IMR-90 (cell line): ENCODE measurements around the gene ZNF747. TPM values are rescaled to one million over a fixed set of nuclear protein-coding genes. Genes with fewer than 3 reads are reported as not detected.
A peak's percentile ranks its signal among the peaks of the same experiment; 100 is the strongest.
"Not testable (repeated sequence)": the region's sequence is repeated elsewhere in the genome, so short reads cannot be mapped to it uniquely, and the experiment has no call there.

ENCODE experiments used
- ATAC-seq: fragments of 200-7000 bp; cut with Tn5 transposase; 2 replicates; pipeline ENCODE4 v1.9.1; 2020; ENCODE audit warnings: low read depth, mild to moderate bottlenecking, moderate library complexity
- BruUV-seq: library from RNA; stranded (reverse); fragments of 400-500 nt; replicated peaks from 2 replicates; lab custom pipeline; 2021; lab: Mats Ljungman, UMichigan
- CTCF ChIA-PET: fragments of 300-600 bp; formaldehyde crosslinking; extraction: SDS; loops from one replicate; lab custom pipeline; 2021; ENCODE audit warnings: antibody characterized with exemption; lab: Yijun Ruan, JAX
- POLR2A ChIA-PET: fragments of 300-600 bp; sonication (Branson Sonifier 250); formaldehyde crosslinking; loops from one replicate; lab custom pipeline; 2022; ENCODE audit warnings: antibody characterized with exemption; ENCODE audit not compliant: unreplicated experiment; lab: Charles Lee
- DNase-seq: peaks from one replicate; pipeline ENCODE4 v3.0.0; 2013
- H2AFZ ChIP-seq: replicated peaks from 2 replicates; pipeline ENCODE3; 2013; ENCODE audit warnings: low read length, mild to moderate bottlenecking; ENCODE audit not compliant: poor library complexity
- H2AK5ac ChIP-seq: 2 replicates; pipeline ENCODE4 v1.6.1; 2013; ENCODE audit warnings: low read depth, low read length, inconsistent platforms
- H2AK9ac ChIP-seq: replicated peaks from 2 replicates; pipeline ENCODE3; 2013; ENCODE audit warnings: mild to moderate bottlenecking, low read depth, low read length, moderate library complexity; ENCODE audit not compliant: poor library complexity
- H2BK120ac ChIP-seq: 2 replicates; pipeline ENCODE4 v1.6.1; 2013; ENCODE audit warnings: low read depth, low read length, inconsistent platforms
- H2BK15ac ChIP-seq: 3 replicates; pipeline ENCODE4 v1.6.1; 2013; ENCODE audit warnings: low read depth, low read length, inconsistent platforms
- H2BK20ac ChIP-seq: 2 replicates; pipeline ENCODE4 v1.6.1; 2013; ENCODE audit warnings: low read depth, mild to moderate bottlenecking, inconsistent platforms, low read length, moderate library complexity
- H2BK5ac ChIP-seq: 2 replicates; pipeline ENCODE4 v1.6.1; 2013; ENCODE audit warnings: mild to moderate bottlenecking, low read depth, low read length, inconsistent platforms; ENCODE audit not compliant: poor library complexity, severe bottlenecking
- H3K14ac ChIP-seq: replicated peaks from 2 replicates; pipeline ENCODE4 v1.6.1; 2013; ENCODE audit warnings: low read depth, low read length, inconsistent platforms
- H3K18ac ChIP-seq: 2 replicates; pipeline ENCODE4 v1.6.1; 2013; ENCODE audit warnings: low read depth, low read length, control low read depth
- H3K23ac ChIP-seq: 2 replicates; pipeline ENCODE4 v1.6.1; 2013; ENCODE audit warnings: low read depth, low read length, inconsistent platforms
- H3K27ac ChIP-seq: 2 replicates; pipeline ENCODE4 v1.5.1; 2013; ENCODE audit warnings: mild to moderate bottlenecking, control low read depth, low read length; ENCODE audit not compliant: insufficient read depth
- H3K27me3 ChIP-seq: 2 replicates; pipeline ENCODE4 v1.6.1; 2013; ENCODE audit warnings: low read length; ENCODE audit not compliant: control insufficient read depth, insufficient read depth
- H3K36me3 ChIP-seq: 2 replicates; pipeline ENCODE4 v1.6.1; 2013; ENCODE audit warnings: low read length, mixed read lengths; ENCODE audit not compliant: control insufficient read depth, insufficient read depth
- H3K4ac ChIP-seq: 2 replicates; pipeline ENCODE4 v1.6.1; 2013; ENCODE audit warnings: low read depth, low read length, inconsistent platforms
- H3K4me1 ChIP-seq: 2 replicates; pipeline ENCODE4 v1.6.1; 2013; ENCODE audit warnings: low read length, mixed read lengths; ENCODE audit not compliant: control insufficient read depth, insufficient read depth
- H3K4me2 ChIP-seq: 2 replicates; pipeline ENCODE4 v1.6.1; 2013; ENCODE audit warnings: low read depth, mild to moderate bottlenecking, control low read depth, low read length, moderate library complexity
- H3K4me3 ChIP-seq: 2 replicates; pipeline ENCODE4 v1.5.1; 2013; ENCODE audit warnings: low read depth, mild to moderate bottlenecking, control low read depth, low read length, moderate library complexity; ENCODE audit not compliant: insufficient read depth
- H3K56ac ChIP-seq: 2 replicates; pipeline ENCODE4 v1.6.1; 2013; ENCODE audit warnings: low read length, inconsistent platforms; ENCODE audit not compliant: insufficient read depth; ENCODE audit errors: extremely low read depth
- H3K79me1 ChIP-seq, 2 experiments: 2 replicates each; pipeline ENCODE4 v1.6.1; 2013; ENCODE audit warnings: low read length in 2 of 2, inconsistent platforms in 1 of 2, low read depth in 1 of 2
- H3K9ac ChIP-seq: 2 replicates; pipeline ENCODE4 v1.6.1; 2013; ENCODE audit warnings: low read depth, low read length, control low read depth
- H3K9me1 ChIP-seq: 2 replicates; pipeline ENCODE4 v1.6.1; 2013; ENCODE audit warnings: low read length, inconsistent platforms; ENCODE audit not compliant: insufficient read depth
- H3K9me3 ChIP-seq: 2 replicates; pipeline ENCODE4 v1.6.1; 2013; ENCODE audit warnings: low read length; ENCODE audit not compliant: control insufficient read depth, insufficient read depth
- H4K20me1 ChIP-seq: 2 replicates; pipeline ENCODE4 v1.6.1; 2013; ENCODE audit warnings: low read length, inconsistent platforms; ENCODE audit not compliant: insufficient read depth
- H4K5ac ChIP-seq: 2 replicates; pipeline ENCODE4 v1.6.1; 2013; ENCODE audit warnings: mild to moderate bottlenecking, low read depth, low read length, control low read depth
- H4K8ac ChIP-seq, 2 experiments: 2 replicates each; pipeline ENCODE4 v1.6.1; 2013; ENCODE audit warnings: low read depth in 2 of 2, low read length in 2 of 2, control low read depth in 1 of 2, inconsistent platforms in 1 of 2
- H4K91ac ChIP-seq: 2 replicates; pipeline ENCODE4 v1.6.1; 2013; ENCODE audit warnings: low read depth, low read length, inconsistent platforms; ENCODE audit not compliant: insufficient read depth
- MAZ ChIP-seq: IDR thresholded peaks from 2 replicates; pipeline ENCODE4 v1.6.1; 2012; ENCODE audit warnings: low read depth, mild to moderate bottlenecking, low read length, improper control_type of control experiment, moderate library complexity, borderline replicate concordance
- NFE2L2 ChIP-seq: fragments of 150-350 bp; IDR thresholded peaks from 2 replicates; pipeline ENCODE4 v1.6.1; 2016; ENCODE audit warnings: low read depth, mild to moderate bottlenecking, low read length
- POLR2A ChIP-seq: IDR thresholded peaks from 2 replicates; pipeline ENCODE4 v1.6.1; 2012; ENCODE audit warnings: mild to moderate bottlenecking, low read depth, low read length
- WGBS, 2 experiments: methylation state at CpG; one replicate each; pipeline versions ENCODE4 v1.1.5 to v1.1.7; 2013; ENCODE audit warnings: missing lambda C conversion rate in 2 of 2; ENCODE audit not compliant: insufficient read length in 1 of 2; ENCODE audit errors: extremely low coverage in 2 of 2; 5-methylcytosine and 5-hydroxymethylcytosine counted together
- dilution Hi-C: fragments of 300-500 bp; cut with HindIII; formaldehyde crosslinking; loops from one replicate; pipeline ENCODE4 v1.14.3; 2018; ENCODE audit warnings: low sequenced_read_pairs; ENCODE audit not compliant: unreplicated experiment
- in situ Hi-C: fragments of 300-500 bp; cut with MboI; formaldehyde crosslinking; loops from 3 replicates; pipeline ENCODE4 v1.14.3; 2019; ENCODE audit warnings: low sequenced_read_pairs, inconsistent platforms, mixed read lengths
- intact Hi-C: fragments of 100-400 bp; cut with micrococcal nuclease; formaldehyde crosslinking; loops from 2 replicates; pipeline ENCODE4 v1.10.0; 2022
- polyA plus RNA-seq, 3 experiments: library from polyadenylated mRNA; depleted of rRNA; stranded (reverse); fragments of >200 nt; gene quantifications; 2 replicates each; pipeline ENCODE4 v1.2.3, GENCODE V29; 2012; ENCODE audit warnings: low replicate concordance in 1 of 3
- total RNA-seq: library from RNA; depleted of rRNA; stranded (reverse); fragments of >200 nt; gene quantifications from 2 replicates; pipeline ENCODE4 v1.2.3, GENCODE V29; 2012

Gene ZNF747
- total and polyA plus RNA-seq, 2 of the 4 experiments (the other 2 are of a cell fraction), result 2.0 to 2.9 TPM

GRCh38 chr16:30539000-30539964, 4.6 kb upstream of the ZNF747 start:
- H3K9ac ChIP-seq, result no peak overlapping the region
- BruUV-seq, result no TSS peak
- ATAC-seq (no peak), DNase-seq (no peak)
- H4K91ac ChIP-seq, result no peak overlapping the region; the same call in 1 of the 2 replicates
- 96% methylated on average over 5 of the region's 8 CpGs; no CpG with 5 or more reads in 1 of the 2 experiments for WGBS, 2 experiments
- no peak overlapping the region for H2AK9ac ChIP-seq
- H2BK15ac ChIP-seq, result no peak overlapping the region
- H3K4me3 ChIP-seq, result no peak overlapping the region
- in situ Hi-C loops, result loop anchor here (5.0 kb wide), 1 partner anchor 33 kb away; the partner anchor contains the start of gene ZNF688
- no peak overlapping the region for H3K4ac ChIP-seq
- no peak overlapping the region for H2BK5ac ChIP-seq
- no peak overlapping the region for H3K14ac ChIP-seq
- no peaks in the 10 kb centered on the region for H4K20me1 ChIP-seq
- H3K27ac ChIP-seq, result no peak overlapping the region
- ChIA-PET POLR2A (no interaction called here), CTCF (no interaction called here)
- H3K9me3 ChIP-seq, result no peaks in the 10 kb centered on the region
- H2BK120ac ChIP-seq, result no peak overlapping the region
- H3K9me1 ChIP-seq, result peaks cover 7% of the 10 kb centered on the region; the same call in 1 of the 2 replicates
- peaks cover 15% of the 10 kb centered on the region for H3K4me1 ChIP-seq
- no peaks in the 10 kb centered on the region for H3K36me3 ChIP-seq
- H2AK5ac ChIP-seq, result 0 out of 2 replicates have a peak overlapping the region, but pooled peaks have one; percentile 5
- TF ChIP-seq POLR2A (no peak), NFE2L2 (no peak), MAZ (no peak)
- no peak overlapping the region for H3K56ac ChIP-seq
- no peak overlapping the region for H3K4me2 ChIP-seq
- no peak overlapping the region for H3K23ac ChIP-seq
- H3K18ac ChIP-seq, result no peak overlapping the region
- no peak overlapping the region for H2BK20ac ChIP-seq
- intact Hi-C loops, result no loop called here
- no peak overlapping the region for H4K8ac ChIP-seq
- dilution Hi-C loops, result no loop called here
- H3K79me1 ChIP-seq, result peaks cover 9 to 17% of the 10 kb centered on the region in 2 experiments
- no peak overlapping the region for H4K5ac ChIP-seq
- no peaks in the 10 kb centered on the region for H3K27me3 ChIP-seq
- H2AFZ ChIP-seq, result no peak overlapping the region

- H2BK120ac ChIP-seq, H2AK9ac ChIP-seq, H3K4ac ChIP-seq, CTCF ChIA-PET, H2BK5ac ChIP-seq, H4K91ac ChIP-seq, H4K8ac ChIP-seq, ATAC-seq, H3K36me3 ChIP-seq, H2BK20ac ChIP-seq, H3K23ac ChIP-seq, intact Hi-C loops, H3K9me3 ChIP-seq, BruUV-seq, H3K18ac ChIP-seq, H3K27ac ChIP-seq, H3K14ac ChIP-seq, H3K9ac ChIP-seq, H2BK15ac ChIP-seq, H2AK5ac ChIP-seq, H3K4me3 ChIP-seq, DNase-seq, H2AFZ ChIP-seq, H4K20me1 ChIP-seq, H3K4me2 ChIP-seq, H4K5ac ChIP-seq, H3K27me3 ChIP-seq, dilution Hi-C loops, H3K56ac ChIP-seq, POLR2A ChIA-PET: not testable (repeated sequence)
- Histone ChIP-seq H3K9me1 (peaks cover 10% of the 10 kb centered on the region; the same call in 1 of the 2 replicates), H3K79me1 (peaks cover 6 to 31% of the 10 kb centered on the region in 2 experiments), H3K4me1 (peaks cover 12% of the 10 kb centered on the region)
- in situ Hi-C loops, result loop anchor here (5.0 kb wide), 1 partner anchor 36 kb away; the partner anchor contains the start of gene ZNF688
- WGBS, 2 experiments, result 97% methylated on average over 5 of the region's 13 CpGs; no CpG with 5 or more reads in 1 of the 2 experiments
Measured at GRCh38 chr16:30536391-30537024, 1.9 kb upstream of the ZNF747 start.
